Choroid plexus epithelial cell (primary cell): ENCODE data around the gene CDC42EP3.

Source experiments
- DNase-seq: peaks from one replicate; pipeline ENCODE4 v3.0.0-alpha.2; 2010; ENCODE audit warnings: low read depth
- H3K4me3 ChIP-seq: 2 replicates; pipeline ENCODE4 v1.5.1; 2011; ENCODE audit warnings: low read depth, mild to moderate bottlenecking, control low read depth, low read length, moderate library complexity
- TF ChIP-seq, protein P1 (sequence below): conservative IDR thresholded peaks from 2 replicates; pipeline ENCODE4 v1.5.1; 2011; ENCODE audit warnings: low read depth, mild to moderate bottlenecking, control low read depth, inconsistent platforms, low read length, moderate library complexity

Gene CDC42EP3

DNA sequence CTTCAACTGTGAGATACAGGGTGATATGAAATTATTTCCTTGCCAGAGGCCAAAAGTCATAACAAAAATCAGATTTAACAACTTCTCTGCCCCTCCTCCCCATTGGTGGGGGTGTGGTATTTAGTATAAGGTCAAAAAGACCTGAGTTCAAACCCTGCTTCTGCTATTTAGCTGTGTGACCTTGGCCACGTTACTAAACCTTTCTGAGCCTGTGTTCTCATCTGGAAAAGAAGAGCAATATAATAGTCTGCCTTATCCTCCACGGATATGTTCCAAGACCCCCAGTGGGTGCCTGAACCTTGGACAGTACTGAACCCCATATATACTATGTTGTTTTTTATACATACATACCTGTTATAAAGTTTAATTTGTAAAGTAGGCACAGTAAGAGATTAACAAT, 3.7 kb downstream of the CDC42EP3 start:
- DNase-seq, result no peak
- TF ChIP-seq, protein P1, sequence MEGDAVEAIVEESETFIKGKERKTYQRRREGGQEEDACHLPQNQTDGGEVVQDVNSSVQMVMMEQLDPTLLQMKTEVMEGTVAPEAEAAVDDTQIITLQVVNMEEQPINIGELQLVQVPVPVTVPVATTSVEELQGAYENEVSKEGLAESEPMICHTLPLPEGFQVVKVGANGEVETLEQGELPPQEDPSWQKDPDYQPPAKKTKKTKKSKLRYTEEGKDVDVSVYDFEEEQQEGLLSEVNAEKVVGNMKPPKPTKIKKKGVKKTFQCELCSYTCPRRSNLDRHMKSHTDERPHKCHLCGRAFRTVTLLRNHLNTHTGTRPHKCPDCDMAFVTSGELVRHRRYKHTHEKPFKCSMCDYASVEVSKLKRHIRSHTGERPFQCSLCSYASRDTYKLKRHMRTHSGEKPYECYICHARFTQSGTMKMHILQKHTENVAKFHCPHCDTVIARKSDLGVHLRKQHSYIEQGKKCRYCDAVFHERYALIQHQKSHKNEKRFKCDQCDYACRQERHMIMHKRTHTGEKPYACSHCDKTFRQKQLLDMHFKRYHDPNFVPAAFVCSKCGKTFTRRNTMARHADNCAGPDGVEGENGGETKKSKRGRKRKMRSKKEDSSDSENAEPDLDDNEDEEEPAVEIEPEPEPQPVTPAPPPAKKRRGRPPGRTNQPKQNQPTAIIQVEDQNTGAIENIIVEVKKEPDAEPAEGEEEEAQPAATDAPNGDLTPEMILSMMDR, result no peak
- peak overlapping the region; percentile 72 for H3K4me3 ChIP-seq

DNA sequence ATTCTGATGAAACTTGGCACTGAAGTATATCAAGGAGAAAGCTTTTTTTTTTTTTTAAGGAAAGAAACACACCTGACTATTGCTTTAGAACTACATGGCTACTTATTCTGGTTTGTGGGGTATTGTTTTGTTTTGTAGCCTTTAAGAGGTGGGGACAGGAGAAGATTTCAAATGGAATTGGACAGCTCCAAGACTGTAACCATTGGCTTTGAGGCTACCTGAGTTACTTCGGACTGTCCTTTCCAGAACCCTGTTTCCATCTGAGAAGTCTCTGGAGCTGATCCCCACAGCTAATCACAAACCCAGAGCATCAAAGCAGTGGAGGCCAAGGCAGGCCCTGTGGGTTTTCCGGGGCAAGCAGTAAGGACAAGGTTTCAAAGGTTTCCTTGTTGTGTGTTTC, 4.7 kb downstream of the CDC42EP3 start:
- TF ChIP-seq, protein P1, result no peak

DNA sequence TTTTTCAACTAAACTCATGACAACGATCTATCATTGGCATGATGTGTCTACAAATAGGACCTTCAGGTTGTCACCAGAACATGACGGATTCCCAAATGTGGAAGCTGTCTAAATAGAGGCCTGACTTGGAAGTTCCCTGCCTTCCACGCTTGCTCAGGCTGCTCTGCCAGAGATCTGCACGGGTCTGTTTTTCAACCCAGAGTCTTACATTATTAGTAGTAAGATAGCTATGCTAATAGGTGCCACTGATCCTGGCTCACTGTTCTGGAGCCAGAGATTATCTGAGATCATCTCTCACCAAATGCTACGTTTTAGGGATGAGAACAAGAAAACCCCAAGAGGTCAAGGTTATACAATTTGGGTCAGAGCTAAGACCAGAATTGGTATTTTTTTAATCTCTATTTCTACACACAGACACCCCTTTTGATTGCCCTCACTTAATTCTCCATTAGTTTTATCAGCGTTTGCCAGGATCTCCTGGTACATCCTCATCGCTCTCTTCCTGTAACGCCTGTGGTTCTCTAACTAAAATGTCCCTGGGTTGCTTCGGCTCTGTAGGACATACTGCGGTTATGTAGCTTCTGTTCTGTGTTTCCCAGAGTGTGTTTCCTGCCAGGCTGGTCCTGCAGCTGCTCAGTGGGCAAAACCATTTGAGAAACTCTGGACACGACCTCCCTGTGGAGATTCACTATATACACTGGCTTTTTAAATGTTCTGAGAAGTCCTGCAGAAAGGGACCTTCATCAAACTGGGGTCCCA, 5.7 kb downstream of the CDC42EP3 start:
- TF ChIP-seq, protein P1, result no peak
- H3K4me3 ChIP-seq, result no peak overlapping the region
- DNase-seq, result no peak

More for the DNA sequence above, 4.7 kb downstream of the CDC42EP3 start:
- DNase-seq, result no peak
- H3K4me3 ChIP-seq, result peak overlapping the region; percentile 6

DNA sequence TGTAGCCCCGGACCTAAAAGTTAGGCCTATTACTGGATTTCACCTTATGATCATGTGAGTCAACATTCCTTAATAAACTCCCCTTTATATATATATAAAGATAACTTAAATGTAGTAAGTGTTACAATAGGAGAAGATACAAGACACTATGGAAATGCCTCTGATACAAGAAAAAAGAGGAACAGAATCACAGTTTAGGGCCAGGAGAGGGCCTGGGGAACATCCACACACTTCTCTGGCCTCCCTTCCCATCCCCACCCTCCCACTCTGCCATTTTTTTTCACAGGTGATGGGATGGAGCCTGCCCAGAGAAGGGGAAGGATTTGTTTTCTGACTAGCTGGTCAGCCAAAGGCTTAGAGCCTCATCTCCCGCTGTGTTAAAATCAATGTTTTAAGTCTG, 6.4 kb downstream of the CDC42EP3 start:
- H3K4me3 ChIP-seq, result no peak overlapping the region
- no peak for DNase-seq
- TF ChIP-seq, protein P1, result no peak

DNA sequence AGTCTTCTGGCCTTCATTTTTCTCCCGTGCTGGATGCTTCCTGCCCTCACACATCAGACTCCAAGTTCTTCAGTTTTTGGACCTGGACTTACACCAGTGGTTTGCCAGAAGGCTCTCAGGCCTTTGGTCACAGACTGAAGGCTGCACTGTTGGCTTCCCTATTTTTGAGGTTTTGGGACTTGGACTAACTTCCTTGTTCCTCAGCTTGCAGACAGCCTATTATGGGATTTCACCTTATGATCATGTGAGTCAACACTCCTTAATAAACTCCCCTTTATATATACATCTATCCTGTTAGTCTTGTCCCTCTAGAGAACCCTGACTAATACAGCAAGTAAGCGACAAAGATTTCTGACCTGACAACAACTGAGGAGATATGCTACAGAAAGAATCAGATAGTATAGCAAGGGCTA, 7.2 kb downstream of the CDC42EP3 start:
- no peak for DNase-seq
- TF ChIP-seq, protein P1, result no peak
- no peak overlapping the region for H3K4me3 ChIP-seq

DNA sequence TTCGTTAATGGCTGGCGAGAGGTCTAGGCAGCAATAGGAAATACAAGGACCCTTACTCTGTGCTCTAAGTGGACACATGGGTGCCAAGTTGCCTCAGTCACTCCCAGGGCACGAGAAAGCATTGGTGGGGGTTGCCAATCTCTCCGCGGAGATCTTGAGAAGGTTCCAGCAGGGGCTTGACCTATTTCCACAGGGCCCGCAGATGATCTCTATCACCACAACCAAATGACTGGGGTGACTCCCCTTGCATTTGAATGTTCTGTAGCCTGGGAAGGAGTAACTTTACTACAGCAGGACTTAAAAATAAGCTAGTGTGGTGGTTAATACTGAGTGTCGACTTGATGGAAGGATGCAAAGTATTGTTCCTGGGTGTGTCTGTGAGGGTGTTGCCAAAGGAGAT, 8.1 kb downstream of the CDC42EP3 start:
- TF ChIP-seq, protein P1, result no peak
- DNase-seq, result no peak
- H3K4me3 ChIP-seq, result no peak overlapping the region

DNA sequence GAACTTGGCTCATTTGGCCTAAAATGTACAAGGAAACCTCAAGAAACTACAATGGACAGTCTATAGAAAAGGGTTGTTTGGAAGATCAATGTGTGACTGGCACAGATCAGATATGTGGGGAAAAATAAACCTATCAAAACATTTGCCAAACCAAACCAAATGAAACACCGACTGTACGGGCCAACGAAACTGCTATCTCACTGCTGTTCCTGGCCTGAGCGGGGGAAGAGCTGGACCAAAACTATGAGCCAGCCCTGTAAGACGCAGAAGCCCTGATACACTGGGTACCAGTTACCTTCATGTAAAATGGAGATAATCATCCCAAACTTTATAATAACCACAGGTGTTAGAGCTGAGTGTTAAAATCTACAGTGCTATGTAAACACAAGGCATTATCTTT, 11.7 kb downstream of the CDC42EP3 start:
- TF ChIP-seq, protein P1, result no peak
- DNase-seq, result no peak
- no peak overlapping the region for H3K4me3 ChIP-seq
